T-helper 1 cell treated with Interleukin-12 subunit alpha and Interleukin-12 subunit beta and Interleukin-4 antibody, amounts not matched to agents 30 μg/mL and 1 μg/mL, for 36 hours (primary cell): Measurements from ENCODE around the gene ADSS1.

Experiments
- H3K27ac Mint-ChIP-seq: one replicate; pipeline ENCODE4 v1.8.0; 2021; ENCODE audit warnings: mild to moderate bottlenecking, mixed read lengths
- H3K27me3 Mint-ChIP-seq: one replicate; pipeline ENCODE4 v1.8.0; 2021; ENCODE audit warnings: low read depth, mixed read lengths
- H3K36me3 Mint-ChIP-seq: one replicate; pipeline ENCODE4 v1.8.0; 2021; ENCODE audit warnings: low read depth, mixed read lengths
- H3K4me1 Mint-ChIP-seq: one replicate; pipeline ENCODE4 v1.8.0; 2021; ENCODE audit warnings: low read depth, mixed read lengths
- H3K4me3 Mint-ChIP-seq: one replicate; pipeline ENCODE4 v1.8.0; 2021; ENCODE audit warnings: mild to moderate bottlenecking, moderate library complexity, mixed read lengths
- H3K9me3 Mint-ChIP-seq: one replicate; pipeline ENCODE4 v1.8.0; 2021; ENCODE audit warnings: mixed read lengths

Gene ADSS1

GRCh38 chr14:104723651-104724406 lies at the start of gene ADSS1:
ADSS1 (plus strand) TSS chr14:104724229; CDS start chr14:104724271, 42 bp downstream.
- H3K4me3 Mint-ChIP-seq: peak within 1 kb of the TSS; percentile 44
- no peaks in the 10 kb centered on the region for H3K9me3 Mint-ChIP-seq
- no peaks in the 10 kb centered on the region for H3K36me3 Mint-ChIP-seq
- H3K4me1 Mint-ChIP-seq: peaks cover 2% of the 10 kb centered on the region
- H3K27me3 Mint-ChIP-seq: no peaks in the 10 kb centered on the region
- H3K27ac Mint-ChIP-seq: no peak within 1 kb of the TSS

- Mint-ChIP-seq H3K36me3 (no peaks in the 10 kb centered on the region), H3K4me1 (peaks cover 16% of the 10 kb centered on the region), H3K27ac (peak overlapping the region; percentile 18), H3K4me3 (no peak overlapping the region), H3K9me3 (no peaks in the 10 kb centered on the region), H3K27me3 (peaks cover 25% of the 10 kb centered on the region)
Observed at GRCh38 chr14:104675447-104675846, 48.6 kb upstream of the ADSS1 start.

- Mint-ChIP-seq H3K27ac (no peak overlapping the region), H3K4me1 (peaks cover 16% of the 10 kb centered on the region), H3K9me3 (no peaks in the 10 kb centered on the region), H3K36me3 (no peaks in the 10 kb centered on the region), H3K27me3 (peaks cover 20% of the 10 kb centered on the region), H3K4me3 (no peak overlapping the region)
Observed at GRCh38 chr14:104676130-104676693, 47.8 kb upstream of the ADSS1 start.

GRCh38 chr14:104676694-104677511 lies 47.1 kb upstream of the ADSS1 start:
- peak overlapping the region; percentile 57 for H3K27ac Mint-ChIP-seq
- H3K4me3 Mint-ChIP-seq: peak overlapping the region; percentile 54
- H3K36me3 Mint-ChIP-seq: no peaks in the 10 kb centered on the region
- peaks cover 16% of the 10 kb centered on the region for H3K27me3 Mint-ChIP-seq
- no peaks in the 10 kb centered on the region for H3K9me3 Mint-ChIP-seq
- H3K4me1 Mint-ChIP-seq: peaks cover 16% of the 10 kb centered on the region

- peaks cover 16% of the 10 kb centered on the region for H3K4me1 Mint-ChIP-seq
- H3K27me3 Mint-ChIP-seq: peaks cover 16% of the 10 kb centered on the region
- H3K36me3 Mint-ChIP-seq: no peaks in the 10 kb centered on the region
- no peaks in the 10 kb centered on the region for H3K9me3 Mint-ChIP-seq
- peak overlapping the region; percentile 68 for H3K4me3 Mint-ChIP-seq
- peak overlapping the region; percentile 83 for H3K27ac Mint-ChIP-seq
Observed at GRCh38 chr14:104677512-104678332, 46.3 kb upstream of the ADSS1 start.

DNA sequence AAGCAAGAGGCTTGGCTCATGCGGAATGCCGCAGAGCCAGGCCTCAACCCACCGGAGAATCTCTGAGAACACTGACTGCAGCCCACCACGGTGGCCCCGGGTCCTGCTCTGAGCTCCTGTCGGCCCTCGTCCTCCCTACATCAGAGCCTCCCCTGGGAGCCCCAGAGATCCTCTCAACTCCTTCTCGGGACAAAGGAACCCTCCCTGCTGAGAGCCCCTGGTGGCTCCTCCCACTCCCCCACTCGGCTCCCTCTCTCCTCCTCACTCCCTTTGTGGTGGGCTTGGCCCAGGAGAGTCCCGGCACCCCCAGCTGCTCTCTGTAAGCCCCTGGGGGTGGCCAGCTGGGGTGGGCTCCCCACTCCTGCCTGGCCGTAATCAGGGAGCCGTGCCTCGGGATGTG lies 45.7 kb upstream of the ADSS1 start:
- Mint-ChIP-seq H3K36me3 (no peaks in the 10 kb centered on the region), H3K27ac (peak overlapping the region; percentile 31), H3K27me3 (peaks cover 16% of the 10 kb centered on the region), H3K4me1 (peaks cover 16% of the 10 kb centered on the region), H3K9me3 (no peaks in the 10 kb centered on the region), H3K4me3 (peak overlapping the region; percentile 68)

GRCh38 chr14:104678901-104679705 lies 44.9 kb upstream of the ADSS1 start:
- no peak overlapping the region for H3K4me3 Mint-ChIP-seq
- H3K36me3 Mint-ChIP-seq: no peaks in the 10 kb centered on the region
- H3K27ac Mint-ChIP-seq: no peak overlapping the region
- H3K4me1 Mint-ChIP-seq: peaks cover 13% of the 10 kb centered on the region
- H3K27me3 Mint-ChIP-seq: peaks cover 13% of the 10 kb centered on the region
- H3K9me3 Mint-ChIP-seq: no peaks in the 10 kb centered on the region

GRCh38 chr14:104680056-104680805 lies 43.8 kb upstream of the ADSS1 start:
- no peaks in the 10 kb centered on the region for H3K36me3 Mint-ChIP-seq
- H3K9me3 Mint-ChIP-seq: no peaks in the 10 kb centered on the region
- H3K4me1 Mint-ChIP-seq: peaks cover 19% of the 10 kb centered on the region
- H3K27me3 Mint-ChIP-seq: peaks cover 10% of the 10 kb centered on the region
- peak overlapping the region; percentile 31 for H3K27ac Mint-ChIP-seq
- H3K4me3 Mint-ChIP-seq: peak overlapping the region; percentile 28

- H3K4me1 Mint-ChIP-seq: peaks cover 19% of the 10 kb centered on the region
- peaks cover 5% of the 10 kb centered on the region for H3K27me3 Mint-ChIP-seq
- no peak overlapping the region for H3K27ac Mint-ChIP-seq
- no peaks in the 10 kb centered on the region for H3K36me3 Mint-ChIP-seq
- H3K4me3 Mint-ChIP-seq: no peak overlapping the region
- H3K9me3 Mint-ChIP-seq: no peaks in the 10 kb centered on the region
Observed at GRCh38 chr14:104680806-104681688, 43.0 kb upstream of the ADSS1 start.

GRCh38 chr14:104681689-104682074 lies 42.3 kb upstream of the ADSS1 start:
- H3K36me3 Mint-ChIP-seq: no peaks in the 10 kb centered on the region
- H3K27me3 Mint-ChIP-seq: peaks cover 5% of the 10 kb centered on the region
- no peak overlapping the region for H3K27ac Mint-ChIP-seq
- no peaks in the 10 kb centered on the region for H3K9me3 Mint-ChIP-seq
- peaks cover 23% of the 10 kb centered on the region for H3K4me1 Mint-ChIP-seq
- H3K4me3 Mint-ChIP-seq: no peak overlapping the region

DNA sequence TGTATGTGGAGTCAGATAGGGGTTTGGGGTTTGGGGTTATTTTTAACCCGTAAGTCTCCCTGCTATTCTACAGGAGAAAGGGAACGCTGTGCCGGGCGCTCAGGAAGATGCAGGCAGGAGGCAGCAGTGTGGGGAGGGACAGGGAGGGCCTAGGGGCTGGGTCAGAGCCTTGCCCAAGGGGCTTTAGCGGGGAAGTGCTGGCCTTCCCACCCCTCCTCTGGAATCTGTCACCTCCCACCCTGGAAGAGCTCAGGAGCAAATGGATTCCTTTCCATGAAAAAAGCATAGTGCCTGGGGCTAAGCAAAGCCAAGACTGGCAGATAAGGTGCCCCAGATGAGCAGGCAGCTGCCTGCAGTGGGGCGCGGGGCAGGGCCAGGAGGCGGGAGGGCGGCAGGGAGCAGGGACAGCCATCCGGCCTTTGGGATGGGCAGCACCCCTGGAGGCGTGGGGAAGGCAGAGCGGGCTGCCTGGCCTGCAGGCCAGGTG lies 41.9 kb upstream of the ADSS1 start:
- Mint-ChIP-seq H3K4me1 (peaks cover 23% of the 10 kb centered on the region), H3K36me3 (no peaks in the 10 kb centered on the region), H3K27ac (no peak overlapping the region), H3K27me3 (peaks cover 5% of the 10 kb centered on the region), H3K4me3 (no peak overlapping the region), H3K9me3 (no peaks in the 10 kb centered on the region)
